Brain microvascular endothelial cell (primary cell): Measurements from ENCODE around the gene PDE1C.

Experiments used
- DNase-seq: peaks from one replicate; pipeline ENCODE4 v3.0.0-alpha.2; 2020
- H3K27ac ChIP-seq: fragments of 250-450 bp; sonication (Bioruptor Pico); 2 replicates; pipeline ENCODE4 v1.5.1; 2020; ENCODE audit warnings: mild to moderate bottlenecking, moderate library complexity
- H3K27me3 ChIP-seq: fragments of 250-450 bp; sonication (Bioruptor Pico); replicated peaks from 2 replicates; pipeline ENCODE4 v1.5.1; 2020; ENCODE audit warnings: mild to moderate bottlenecking
- H3K36me3 ChIP-seq: fragments of 250-450 bp; sonication (Bioruptor Pico); replicated peaks from 2 replicates; pipeline ENCODE4 v1.5.1; 2020; ENCODE audit warnings: mild to moderate bottlenecking
- H3K4me3 ChIP-seq: 2 replicates; pipeline ENCODE4 v1.5.1; 2011; ENCODE audit warnings: low read depth, mild to moderate bottlenecking, control low read depth, low read length, moderate library complexity
- CTCF ChIP-seq: IDR thresholded peaks from 2 replicates; pipeline ENCODE4 v1.5.1; 2011; ENCODE audit warnings: low read depth, mild to moderate bottlenecking, moderate library complexity, low read length, control low read depth, inconsistent platforms; ENCODE audit errors: missing control alignments
- in situ Hi-C: cut with HindIII; loops from 2 replicates; pipeline ENCODE4 v1.10.0; 2017; ENCODE audit warnings: low sequenced_read_pairs, low pct_ligation_motif_present

Gene PDE1C

GRCh38 chr7:31794851-31795344 lies 275.3 kb downstream of the PDE1C start:
- no peaks in the 10 kb centered on the region for H3K27me3 ChIP-seq
- DNase-seq, result no peak
- H3K36me3 ChIP-seq, result no peaks in the 10 kb centered on the region
- in situ Hi-C loops, result no loop called here
- no peak overlapping the region for H3K27ac ChIP-seq
- no peak overlapping the region for H3K4me3 ChIP-seq
- TF ChIP-seq CTCF, result no peak

GRCh38 chr7:31791881-31792280 lies 278.3 kb downstream of the PDE1C start:
- DNase-seq, result no peak
- in situ Hi-C loops, result no loop called here
- no peaks in the 10 kb centered on the region for H3K27me3 ChIP-seq
- no peak for TF ChIP-seq CTCF
- no peaks in the 10 kb centered on the region for H3K36me3 ChIP-seq
- no peak overlapping the region for H3K27ac ChIP-seq
- H3K4me3 ChIP-seq, result no peak overlapping the region

GRCh38 chr7:31788883-31789680 lies 281.1 kb downstream of the PDE1C start:
- no peak for DNase-seq
- TF ChIP-seq CTCF, result no peak
- no peaks in the 10 kb centered on the region for H3K27me3 ChIP-seq
- no peaks in the 10 kb centered on the region for H3K36me3 ChIP-seq
- no peak overlapping the region for H3K27ac ChIP-seq
- no peak overlapping the region for H3K4me3 ChIP-seq
- in situ Hi-C loops, result no loop called here

GRCh38 chr7:31788445-31788844 lies 281.8 kb downstream of the PDE1C start:
- no peak for DNase-seq
- Histone ChIP-seq H3K36me3 (no peaks in the 10 kb centered on the region), H3K27ac (no peak overlapping the region), H3K27me3 (no peaks in the 10 kb centered on the region), H3K4me3 (no peak overlapping the region)
- no peak for TF ChIP-seq CTCF
- in situ Hi-C loops, result no loop called here

- in situ Hi-C loops, result no loop called here
Observed at GRCh38 chr7:31786326-31786725, 283.9 kb downstream of the PDE1C start.

More at GRCh38 chr7:31786326-31786725, 283.9 kb downstream of the PDE1C start:
- DNase-seq, result no peak
- no peak for TF ChIP-seq CTCF
- H3K36me3 ChIP-seq, result no peaks in the 10 kb centered on the region
- no peak overlapping the region for H3K27ac ChIP-seq
- no peak overlapping the region for H3K4me3 ChIP-seq
- H3K27me3 ChIP-seq, result no peaks in the 10 kb centered on the region
